Fibroblast of mammary gland (primary cell): ENCODE data around the gene TAGAP.

Source experiments
- DNase-seq: peaks from one replicate; pipeline ENCODE4 v3.0.0-alpha.2; 2010; ENCODE audit warnings: low read depth
- H3K4me3 ChIP-seq: 2 replicates; pipeline ENCODE4 v1.5.1; 2011; ENCODE audit warnings: low read depth, mild to moderate bottlenecking, low read length, moderate library complexity; ENCODE audit not compliant: control insufficient read depth
- TF ChIP-seq, protein P1 (sequence below): conservative IDR thresholded peaks from 2 replicates; pipeline ENCODE4 v1.5.1; 2011; ENCODE audit warnings: low read depth, low read length, inconsistent platforms; ENCODE audit not compliant: control insufficient read depth, insufficient read depth

The TAGAP gene, protein sequence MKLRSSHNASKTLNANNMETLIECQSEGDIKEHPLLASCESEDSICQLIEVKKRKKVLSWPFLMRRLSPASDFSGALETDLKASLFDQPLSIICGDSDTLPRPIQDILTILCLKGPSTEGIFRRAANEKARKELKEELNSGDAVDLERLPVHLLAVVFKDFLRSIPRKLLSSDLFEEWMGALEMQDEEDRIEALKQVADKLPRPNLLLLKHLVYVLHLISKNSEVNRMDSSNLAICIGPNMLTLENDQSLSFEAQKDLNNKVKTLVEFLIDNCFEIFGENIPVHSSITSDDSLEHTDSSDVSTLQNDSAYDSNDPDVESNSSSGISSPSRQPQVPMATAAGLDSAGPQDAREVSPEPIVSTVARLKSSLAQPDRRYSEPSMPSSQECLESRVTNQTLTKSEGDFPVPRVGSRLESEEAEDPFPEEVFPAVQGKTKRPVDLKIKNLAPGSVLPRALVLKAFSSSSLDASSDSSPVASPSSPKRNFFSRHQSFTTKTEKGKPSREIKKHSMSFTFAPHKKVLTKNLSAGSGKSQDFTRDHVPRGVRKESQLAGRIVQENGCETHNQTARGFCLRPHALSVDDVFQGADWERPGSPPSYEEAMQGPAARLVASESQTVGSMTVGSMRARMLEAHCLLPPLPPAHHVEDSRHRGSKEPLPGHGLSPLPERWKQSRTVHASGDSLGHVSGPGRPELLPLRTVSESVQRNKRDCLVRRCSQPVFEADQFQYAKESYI

DNA sequence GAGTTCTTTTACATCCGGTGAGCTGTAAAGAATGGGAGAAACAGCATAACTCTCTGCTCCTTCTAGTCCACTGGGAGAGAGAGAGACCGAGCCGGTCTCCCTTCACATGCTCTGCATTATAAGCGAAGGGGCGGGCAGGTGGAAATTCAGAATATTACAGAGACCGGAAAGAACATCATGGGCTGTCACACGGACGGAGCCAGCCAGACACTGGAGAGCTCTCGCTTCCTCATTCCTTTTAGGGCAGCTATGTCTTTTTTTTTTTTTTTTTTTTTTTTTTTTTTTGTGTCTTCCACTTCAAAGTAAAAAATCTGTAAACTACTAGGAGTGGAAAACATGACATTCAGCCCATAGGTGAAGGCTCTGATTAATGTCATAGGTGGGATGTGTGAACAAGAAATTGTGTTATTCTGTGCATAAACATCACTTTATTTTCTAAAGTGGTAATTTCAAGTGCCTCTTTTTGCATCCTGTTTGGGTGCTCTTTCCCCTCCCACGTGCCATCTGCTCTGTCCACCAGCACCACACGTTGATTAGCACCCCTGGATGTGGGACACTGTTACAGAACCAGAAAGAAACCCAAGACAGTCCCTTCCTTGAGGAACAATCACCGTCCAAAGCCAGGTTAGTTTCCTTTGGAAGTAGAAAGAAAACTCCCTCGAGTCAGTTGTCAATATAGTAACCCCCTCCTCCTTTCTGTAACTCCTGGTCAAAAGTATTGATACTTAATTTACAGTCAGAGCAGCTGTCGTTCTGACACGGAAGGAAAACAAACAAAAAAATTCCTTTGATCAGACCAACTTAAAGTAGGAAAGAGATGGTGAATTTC is at the start of gene TAGAP:
TAGAP (minus strand) TSS at position 93 of the 829 bp plus-strand sequence. CDS start 845 bp downstream, outside the sequence.
- DNase-seq, result no peak
- TF ChIP-seq, protein P1, sequence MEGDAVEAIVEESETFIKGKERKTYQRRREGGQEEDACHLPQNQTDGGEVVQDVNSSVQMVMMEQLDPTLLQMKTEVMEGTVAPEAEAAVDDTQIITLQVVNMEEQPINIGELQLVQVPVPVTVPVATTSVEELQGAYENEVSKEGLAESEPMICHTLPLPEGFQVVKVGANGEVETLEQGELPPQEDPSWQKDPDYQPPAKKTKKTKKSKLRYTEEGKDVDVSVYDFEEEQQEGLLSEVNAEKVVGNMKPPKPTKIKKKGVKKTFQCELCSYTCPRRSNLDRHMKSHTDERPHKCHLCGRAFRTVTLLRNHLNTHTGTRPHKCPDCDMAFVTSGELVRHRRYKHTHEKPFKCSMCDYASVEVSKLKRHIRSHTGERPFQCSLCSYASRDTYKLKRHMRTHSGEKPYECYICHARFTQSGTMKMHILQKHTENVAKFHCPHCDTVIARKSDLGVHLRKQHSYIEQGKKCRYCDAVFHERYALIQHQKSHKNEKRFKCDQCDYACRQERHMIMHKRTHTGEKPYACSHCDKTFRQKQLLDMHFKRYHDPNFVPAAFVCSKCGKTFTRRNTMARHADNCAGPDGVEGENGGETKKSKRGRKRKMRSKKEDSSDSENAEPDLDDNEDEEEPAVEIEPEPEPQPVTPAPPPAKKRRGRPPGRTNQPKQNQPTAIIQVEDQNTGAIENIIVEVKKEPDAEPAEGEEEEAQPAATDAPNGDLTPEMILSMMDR, result no peak
- H3K4me3 ChIP-seq, result no peak within 1 kb of the TSS

DNA sequence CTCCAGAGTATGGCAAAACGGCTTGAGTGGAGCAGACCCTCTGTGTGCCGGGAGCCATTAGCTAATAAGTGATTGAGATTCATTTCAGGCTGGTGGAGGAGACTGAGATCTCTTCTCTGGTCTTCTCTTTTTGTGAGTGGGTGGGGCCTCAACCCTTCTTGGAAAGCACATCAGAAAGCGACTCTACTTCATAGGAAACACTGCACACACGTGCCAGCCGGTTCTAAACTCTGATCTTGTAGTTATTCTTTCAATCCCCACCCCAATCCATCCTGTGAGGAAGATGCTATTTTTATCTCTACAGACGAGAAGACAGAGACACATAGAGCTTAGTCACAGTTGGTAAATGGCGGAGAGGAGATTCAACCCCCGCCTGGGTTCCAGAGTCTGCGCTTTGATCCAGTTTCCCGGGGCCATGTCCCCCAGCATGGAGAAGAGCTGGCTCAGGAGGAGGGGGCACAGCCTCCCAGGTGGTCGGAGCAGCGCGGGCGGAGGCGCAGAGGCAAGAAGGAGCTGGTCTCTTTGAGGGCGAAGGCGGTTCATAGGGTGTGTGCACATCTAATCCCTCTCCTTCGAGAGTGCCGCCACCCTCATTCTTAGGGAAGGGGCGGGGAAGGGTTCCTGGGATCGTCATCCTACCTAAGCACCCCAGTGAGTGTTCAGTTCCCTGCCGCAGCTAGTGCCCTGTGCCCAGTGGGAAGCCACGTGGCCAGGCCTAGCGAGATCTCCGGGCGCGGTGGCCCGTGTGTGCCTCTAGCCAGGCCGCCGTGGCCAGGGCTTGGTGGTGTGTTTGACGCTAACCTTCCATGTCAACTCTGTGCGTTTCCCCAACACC is 49.0 kb upstream of the TAGAP start:
- TF ChIP-seq, protein P1, result no peak
- DNase-seq, result no peak
- H3K4me3 ChIP-seq, result no peak overlapping the region

DNA sequence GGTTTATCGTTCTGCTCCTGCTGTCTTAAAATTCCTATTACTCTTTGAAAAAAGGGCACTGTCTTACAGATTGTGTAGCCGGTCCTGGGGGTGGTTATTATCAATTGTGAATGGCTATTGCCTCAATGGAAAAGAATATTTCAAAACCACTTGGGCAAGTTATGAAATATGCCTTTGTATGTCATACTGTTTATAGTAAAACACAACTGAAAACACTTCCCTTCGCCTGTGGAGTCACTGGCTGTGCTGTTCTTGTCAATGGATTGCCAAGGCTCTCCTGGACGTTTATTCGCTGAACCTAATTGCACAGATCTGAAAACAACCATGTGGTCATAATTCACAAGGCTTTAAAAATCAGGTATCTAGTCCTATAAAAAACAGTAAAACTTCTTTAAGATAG is 47.8 kb upstream of the TAGAP start:
- TF ChIP-seq, protein P1, result no peak

DNA sequence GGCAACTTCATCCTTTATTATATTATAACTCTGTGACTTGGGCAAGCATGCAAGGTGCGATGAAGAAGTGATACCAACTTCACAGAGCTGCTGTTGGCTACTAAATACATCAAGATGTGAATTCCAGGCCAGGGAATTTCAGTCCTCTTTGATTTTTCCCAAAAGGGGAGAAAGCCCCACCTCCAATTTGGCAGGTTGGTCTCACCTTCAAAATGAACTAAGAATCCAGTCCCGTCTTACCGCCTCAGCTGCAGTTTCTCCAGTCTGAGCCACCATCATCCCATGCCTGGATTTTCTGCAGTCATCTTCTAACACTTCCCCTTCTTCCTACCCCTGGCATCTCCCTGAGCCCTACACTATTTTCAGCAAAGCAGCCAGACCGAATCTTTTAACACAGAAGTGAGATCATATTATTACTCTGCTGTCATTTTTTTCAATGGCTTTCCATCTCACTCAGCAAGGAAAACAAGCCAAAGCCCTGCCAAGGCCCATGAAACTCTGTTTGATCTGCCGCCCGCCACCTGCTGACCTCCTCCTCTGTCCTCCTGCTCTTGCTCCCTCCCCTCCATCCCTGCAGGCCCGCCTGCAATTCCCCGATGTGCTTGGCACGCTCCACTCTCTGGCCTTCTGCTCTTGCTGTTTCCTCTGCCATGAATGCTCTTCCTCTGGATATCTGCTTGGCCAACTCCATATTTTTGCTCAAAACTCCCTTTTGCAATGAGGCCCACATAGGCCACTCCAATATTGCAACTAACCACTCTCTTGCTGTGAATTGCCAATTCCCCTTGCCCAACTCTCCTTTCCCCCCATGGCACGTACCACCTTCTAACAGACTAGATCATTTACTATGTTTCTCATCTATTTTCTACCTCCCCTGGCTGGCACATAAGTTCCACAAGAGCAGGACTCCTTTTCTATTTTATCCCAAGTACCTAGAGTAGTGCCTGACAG is 46.0 kb upstream of the TAGAP start:
- TF ChIP-seq, protein P1, result no peak
- H3K4me3 ChIP-seq, result no peak overlapping the region
- DNase-seq, result no peak

More for the DNA sequence above, 47.8 kb upstream of the TAGAP start:
- DNase-seq, result no peak
- H3K4me3 ChIP-seq, result no peak overlapping the region

DNA sequence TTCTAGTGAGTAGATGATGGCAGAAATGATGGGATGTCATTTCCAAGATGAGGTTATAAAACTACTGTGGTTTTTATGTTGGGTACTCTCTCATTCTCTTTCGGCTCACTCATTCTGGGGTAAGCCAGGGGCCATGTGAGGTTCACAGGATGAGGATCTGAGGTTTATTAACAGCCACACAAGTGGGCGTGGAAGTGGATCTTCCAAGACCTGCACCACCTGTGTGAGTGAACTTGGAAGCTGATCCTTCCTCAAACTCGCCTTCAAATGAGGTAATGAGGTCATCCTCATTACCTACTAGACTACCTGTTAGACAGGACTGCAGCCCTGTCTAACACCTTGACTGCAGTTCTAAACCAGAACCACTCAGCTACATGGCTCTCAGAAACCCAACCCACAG is 45.1 kb upstream of the TAGAP start:
- DNase-seq, result no peak
- H3K4me3 ChIP-seq, result no peak overlapping the region
- TF ChIP-seq, protein P1, result no peak
